NCI-H2171 treated with DMSO at 0.1 percent for 48 hours (cell line): Measurements from ENCODE around the gene BAZ1B.
"Not testable (repeated sequence)": the region's sequence is repeated elsewhere in the genome, so short reads cannot be mapped to it uniquely, and the experiment has no call there.

Source experiments
- DNase-seq: peaks from one replicate; lab custom pipeline; 2025; lab: John Stamatoyannopoulos, UW

Gene BAZ1B

GRCh38 chr7:73504920-73505319 is 17.2 kb downstream of the BAZ1B start:
- DNase-seq = no peak

GRCh38 chr7:73504017-73504416 is 18.1 kb downstream of the BAZ1B start:
- no peak for DNase-seq

GRCh38 chr7:73503229-73503628 is 18.9 kb downstream of the BAZ1B start:
- DNase-seq = no peak

GRCh38 chr7:73496626-73497025 is 25.5 kb downstream of the BAZ1B start:
- no peak for DNase-seq

GRCh38 chr7:73495507-73495906 is 26.6 kb downstream of the BAZ1B start:
- not testable (repeated sequence) for DNase-seq

- no peak for DNase-seq
Measured at GRCh38 chr7:73489976-73490375, 32.1 kb downstream of the BAZ1B start.

GRCh38 chr7:73487486-73487885 is 34.6 kb downstream of the BAZ1B start:
- DNase-seq = no peak

GRCh38 chr7:73483171-73483570 is 38.9 kb downstream of the BAZ1B start:
- no peak for DNase-seq

GRCh38 chr7:73482746-73483145 is 39.3 kb downstream of the BAZ1B start:
- DNase-seq = no peak

GRCh38 chr7:73481521-73481920 is 40.6 kb downstream of the BAZ1B start:
- not testable (repeated sequence) for DNase-seq

GRCh38 chr7:73478549-73478948 is 43.5 kb downstream of the BAZ1B start:
- DNase-seq = no peak

GRCh38 chr7:73477376-73477775 is 44.7 kb downstream of the BAZ1B start:
- no peak for DNase-seq

GRCh38 chr7:73470208-73470607 is 51.9 kb downstream of the BAZ1B start:
- no peak for DNase-seq

GRCh38 chr7:73467046-73467445 is 55.0 kb downstream of the BAZ1B start:
- not testable (repeated sequence) for DNase-seq

GRCh38 chr7:73466112-73466511 is 56.0 kb downstream of the BAZ1B start:
- no peak for DNase-seq

GRCh38 chr7:73463966-73464365 is 58.1 kb downstream of the BAZ1B start:
- no peak for DNase-seq

- DNase-seq = no peak
Measured at GRCh38 chr7:73463260-73463659, 58.8 kb downstream of the BAZ1B start.

GRCh38 chr7:73461782-73462285 is 60.3 kb downstream of the BAZ1B start:
- DNase-seq = no peak

GRCh38 chr7:73454424-73454823 is 67.7 kb downstream of the BAZ1B start:
- DNase-seq = no peak

GRCh38 chr7:73452999-73453635 is 69.0 kb downstream of the BAZ1B start:
- no peak for DNase-seq

GRCh38 chr7:73451780-73452398 is 70.2 kb downstream of the BAZ1B start:
- DNase-seq = peak; percentile 56

- no peak for DNase-seq
Measured at GRCh38 chr7:73449422-73449821, 72.7 kb downstream of the BAZ1B start.

- no peak for DNase-seq
Measured at GRCh38 chr7:73448609-73449008, 73.5 kb downstream of the BAZ1B start.
